GM12872 (cell line): ENCODE data around the gene KIRREL3.
A peak's percentile ranks its signal among the peaks of the same experiment; 100 is the strongest.

Source experiments
- TF ChIP-seq, protein P1 (sequence below): IDR thresholded peaks from 3 replicates; pipeline ENCODE4 v1.5.1; 2011; ENCODE audit warnings: low read depth, mild to moderate bottlenecking, low read length, moderate library complexity; ENCODE audit not compliant: insufficient read depth

The KIRREL3 gene

GRCh38 chr11:126782810-126783209 is 217.8 kb downstream of the KIRREL3 start:
- TF ChIP-seq, protein P1, sequence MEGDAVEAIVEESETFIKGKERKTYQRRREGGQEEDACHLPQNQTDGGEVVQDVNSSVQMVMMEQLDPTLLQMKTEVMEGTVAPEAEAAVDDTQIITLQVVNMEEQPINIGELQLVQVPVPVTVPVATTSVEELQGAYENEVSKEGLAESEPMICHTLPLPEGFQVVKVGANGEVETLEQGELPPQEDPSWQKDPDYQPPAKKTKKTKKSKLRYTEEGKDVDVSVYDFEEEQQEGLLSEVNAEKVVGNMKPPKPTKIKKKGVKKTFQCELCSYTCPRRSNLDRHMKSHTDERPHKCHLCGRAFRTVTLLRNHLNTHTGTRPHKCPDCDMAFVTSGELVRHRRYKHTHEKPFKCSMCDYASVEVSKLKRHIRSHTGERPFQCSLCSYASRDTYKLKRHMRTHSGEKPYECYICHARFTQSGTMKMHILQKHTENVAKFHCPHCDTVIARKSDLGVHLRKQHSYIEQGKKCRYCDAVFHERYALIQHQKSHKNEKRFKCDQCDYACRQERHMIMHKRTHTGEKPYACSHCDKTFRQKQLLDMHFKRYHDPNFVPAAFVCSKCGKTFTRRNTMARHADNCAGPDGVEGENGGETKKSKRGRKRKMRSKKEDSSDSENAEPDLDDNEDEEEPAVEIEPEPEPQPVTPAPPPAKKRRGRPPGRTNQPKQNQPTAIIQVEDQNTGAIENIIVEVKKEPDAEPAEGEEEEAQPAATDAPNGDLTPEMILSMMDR, result no peak

GRCh38 chr11:126781942-126782341 is 218.6 kb downstream of the KIRREL3 start:
- TF ChIP-seq, protein P1, result no peak

DNA sequence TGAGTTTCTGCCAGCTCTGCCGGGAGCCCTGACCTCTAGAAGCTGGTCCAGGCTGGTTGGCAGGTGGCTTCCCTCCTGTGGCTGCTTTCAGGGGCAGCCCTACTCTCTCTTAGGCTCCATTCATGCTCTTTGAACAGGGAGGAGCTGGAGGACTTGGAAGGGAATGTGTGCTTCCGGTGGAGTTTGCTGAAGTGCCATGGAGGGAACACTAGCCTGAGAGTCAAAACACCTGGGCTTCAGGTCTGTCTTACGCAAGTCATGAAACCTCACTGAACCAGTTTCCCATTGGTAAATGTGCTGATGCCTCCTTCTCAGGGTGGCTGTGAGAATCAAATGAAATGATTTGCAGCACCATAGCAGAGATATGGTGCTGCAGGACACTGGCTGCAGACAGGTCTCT is 224.5 kb downstream of the KIRREL3 start:
- TF ChIP-seq, protein P1, result no peak

GRCh38 chr11:126772267-126772666 is 228.3 kb downstream of the KIRREL3 start:
- TF ChIP-seq, protein P1, result no peak

GRCh38 chr11:126768702-126769101 is 231.9 kb downstream of the KIRREL3 start:
- TF ChIP-seq, protein P1, result no peak

GRCh38 chr11:126766440-126766839 is 234.1 kb downstream of the KIRREL3 start:
- TF ChIP-seq, protein P1, result no peak

- TF ChIP-seq, protein P1, result no peak
These were observed 235.4 kb downstream of the KIRREL3 start for GRCh38 chr11:126765196-126765595.

DNA sequence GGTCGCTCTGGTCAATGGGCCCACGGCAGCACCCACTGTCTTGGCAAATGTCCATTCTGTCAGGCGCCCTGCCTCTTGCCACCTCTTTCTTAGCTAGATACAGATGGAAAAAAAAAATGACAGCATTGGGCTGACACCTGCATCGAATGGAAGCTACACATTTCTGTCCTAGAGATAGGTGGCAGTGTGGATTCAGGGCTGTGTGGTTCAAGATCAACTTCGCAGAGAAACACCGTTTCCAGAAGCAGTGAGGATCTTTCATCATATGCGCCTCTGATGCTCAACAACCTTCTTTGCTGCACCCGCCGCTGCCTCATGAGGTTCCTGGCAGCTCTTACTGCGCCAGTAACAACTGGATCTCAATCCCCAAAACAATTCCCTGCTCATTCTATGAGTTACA is 236.3 kb downstream of the KIRREL3 start:
- TF ChIP-seq, protein P1, result peak; percentile 4; the same call in 1 of the 3 replicates
